C4-2B (cell line): Measurements from ENCODE around the gene MIB2.

Experiments
- ZFX ChIP-seq: fragments of 450-650 bp; IDR thresholded peaks from 2 replicates; pipeline ENCODE4 v1.6.1; 2017
- TF ChIP-seq, protein P1 (sequence below): fragments of 450-650 bp; conservative IDR thresholded peaks from 2 replicates; pipeline ENCODE4 v1.5.1; 2017; ENCODE audit warnings: mild to moderate bottlenecking

DNA sequence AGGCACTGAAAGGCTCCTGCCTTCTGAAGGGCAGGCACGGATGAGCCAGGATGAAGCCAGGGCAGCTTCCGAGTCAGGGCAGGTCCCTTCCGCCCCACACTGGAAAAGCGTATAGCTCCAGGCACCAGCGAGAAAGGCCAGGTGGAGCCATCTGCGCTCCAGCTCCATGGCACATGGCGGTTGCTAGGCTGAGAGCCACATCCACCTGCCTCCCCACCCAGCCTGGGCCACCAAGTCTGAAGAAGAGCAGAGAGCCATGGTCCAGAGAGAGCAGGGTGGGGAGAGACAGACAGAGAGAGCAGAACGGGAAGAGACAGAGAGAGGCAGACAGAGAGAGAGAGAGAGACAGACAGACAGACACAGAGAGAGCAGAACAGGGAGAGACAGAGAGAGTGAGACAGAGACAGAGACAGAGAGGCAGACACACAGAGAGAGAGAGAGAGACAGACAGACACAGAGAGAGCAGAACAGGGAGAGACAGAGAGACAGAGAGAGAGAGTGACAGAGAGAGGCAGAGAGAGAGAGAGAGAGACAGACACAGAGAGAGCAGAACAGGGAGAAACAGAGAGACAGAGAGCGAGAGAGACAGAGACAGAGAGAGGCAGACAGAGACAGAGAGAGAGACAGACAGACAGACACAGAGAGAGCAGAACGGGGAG lies 20.6 kb upstream of the MIB2 start:
- TF ChIP-seq, protein P1, sequence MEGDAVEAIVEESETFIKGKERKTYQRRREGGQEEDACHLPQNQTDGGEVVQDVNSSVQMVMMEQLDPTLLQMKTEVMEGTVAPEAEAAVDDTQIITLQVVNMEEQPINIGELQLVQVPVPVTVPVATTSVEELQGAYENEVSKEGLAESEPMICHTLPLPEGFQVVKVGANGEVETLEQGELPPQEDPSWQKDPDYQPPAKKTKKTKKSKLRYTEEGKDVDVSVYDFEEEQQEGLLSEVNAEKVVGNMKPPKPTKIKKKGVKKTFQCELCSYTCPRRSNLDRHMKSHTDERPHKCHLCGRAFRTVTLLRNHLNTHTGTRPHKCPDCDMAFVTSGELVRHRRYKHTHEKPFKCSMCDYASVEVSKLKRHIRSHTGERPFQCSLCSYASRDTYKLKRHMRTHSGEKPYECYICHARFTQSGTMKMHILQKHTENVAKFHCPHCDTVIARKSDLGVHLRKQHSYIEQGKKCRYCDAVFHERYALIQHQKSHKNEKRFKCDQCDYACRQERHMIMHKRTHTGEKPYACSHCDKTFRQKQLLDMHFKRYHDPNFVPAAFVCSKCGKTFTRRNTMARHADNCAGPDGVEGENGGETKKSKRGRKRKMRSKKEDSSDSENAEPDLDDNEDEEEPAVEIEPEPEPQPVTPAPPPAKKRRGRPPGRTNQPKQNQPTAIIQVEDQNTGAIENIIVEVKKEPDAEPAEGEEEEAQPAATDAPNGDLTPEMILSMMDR = no peak
- TF ChIP-seq ZFX = no peak
